ENCODE results near the gene RNF166.

The RNF166 gene

DNA sequence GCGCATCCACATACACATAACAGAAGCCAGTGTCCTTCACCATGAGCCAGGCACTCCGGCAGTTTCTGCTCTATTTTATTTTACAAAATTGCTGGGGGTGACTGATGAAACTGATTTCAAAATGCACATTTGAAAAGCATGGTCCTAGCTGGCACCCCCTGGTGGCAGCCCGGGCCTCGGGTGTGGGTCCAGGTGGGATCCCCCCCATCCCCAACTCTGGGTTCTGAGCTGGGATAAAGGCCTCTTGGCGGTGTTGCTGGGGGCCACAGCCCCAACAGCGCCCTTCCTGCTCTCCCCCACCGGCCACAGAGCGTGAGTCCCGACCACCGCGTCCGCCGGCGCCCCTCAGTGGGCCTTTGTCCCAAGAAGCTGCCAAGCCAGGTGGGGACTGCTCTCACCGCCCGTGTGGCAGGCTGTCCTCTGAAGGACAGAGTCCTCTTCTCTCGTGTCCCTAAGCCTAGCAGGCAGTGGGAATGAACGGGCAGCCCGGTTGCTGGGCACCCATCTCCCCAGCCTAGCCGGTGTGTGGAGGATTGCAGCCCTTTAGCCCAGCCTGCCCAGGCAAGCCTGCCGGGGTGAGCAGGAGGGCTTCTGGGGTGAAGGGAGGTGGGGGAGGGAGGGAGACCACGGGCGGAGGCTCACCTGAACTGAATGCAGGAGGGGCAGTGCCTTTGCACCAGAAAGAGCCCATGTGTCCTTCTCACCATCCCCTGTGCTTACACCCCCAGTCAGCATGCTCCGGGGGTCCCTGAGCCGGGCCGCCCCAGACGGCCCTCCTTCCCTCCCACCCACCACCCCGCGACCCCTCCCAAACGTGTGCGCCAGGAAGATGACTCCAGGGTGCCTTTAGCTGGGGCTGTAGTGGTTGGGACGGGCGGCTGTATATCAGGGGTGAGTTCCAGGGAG lies 20.8 kb downstream of the RNF166 start:
- no peak for ATAC-seq (ENCODE audit: insufficient read depth, low read depth)
- no peak overlapping the region for H2AFZ ChIP-seq (ENCODE audit: low read depth, low read length)

DNA sequence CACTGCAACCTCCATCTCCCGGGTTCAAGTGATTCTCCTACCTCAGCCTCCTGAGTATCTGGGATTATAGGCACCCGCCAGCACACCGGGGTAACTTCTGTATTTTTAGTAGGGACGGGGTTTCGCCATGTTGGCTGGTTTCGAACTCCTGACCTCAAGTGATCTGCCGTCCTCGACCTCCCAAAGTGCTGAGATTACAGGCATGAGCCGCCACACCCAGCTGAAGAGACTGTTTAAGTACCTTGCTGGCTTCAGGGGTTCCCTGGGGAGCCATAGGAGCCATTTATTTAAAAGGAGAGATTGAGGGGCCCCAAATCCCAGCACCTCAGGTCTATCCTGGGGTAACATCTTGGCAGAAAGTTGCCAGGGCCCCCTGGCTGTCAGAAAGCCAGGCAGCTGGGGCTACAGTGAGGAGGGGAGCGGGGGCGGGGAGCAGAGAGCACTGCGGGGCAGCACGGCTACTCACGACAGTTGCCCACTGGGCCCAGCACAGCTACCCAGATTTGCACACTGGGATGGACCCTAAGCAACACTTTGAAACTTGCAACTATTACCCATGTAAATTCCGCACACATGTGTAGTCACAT lies 21.5 kb downstream of the RNF166 start:
- Histone ChIP-seq H3K27me3 (ENCODE audit: insufficient read depth, low read length, poor library complexity) (peaks cover 20% of the 10 kb centered on the region), H3K4me1 (ENCODE audit: insufficient read depth, low read length) (peaks cover 15% of the 10 kb centered on the region), H3K9me3 (ENCODE audit: insufficient read depth, low read length, severe bottlenecking) (no peaks in the 10 kb centered on the region), H3K9ac (ENCODE audit: low read depth, low read length) (no peak overlapping the region), H4K20me1 (ENCODE audit: insufficient read depth, low read length) (peaks cover 24% of the 10 kb centered on the region), H3K4me2 (ENCODE audit: insufficient read depth, low read length) (no peak overlapping the region), H3K79me2 (ENCODE audit: insufficient read depth, low read length) (no peaks in the 10 kb centered on the region), H3K36me3 (ENCODE audit: insufficient read depth, low read length) (no peaks in the 10 kb centered on the region), H2AFZ (ENCODE audit: low read depth, low read length) (no peak overlapping the region), H3K4me3 (ENCODE audit: low read depth in 1 of 2, low read length in 2 of 2) (no peak overlapping the region), H3K27ac (ENCODE audit: low read length) (no peak overlapping the region)
- DNase-seq, result no peak
- TF ChIP-seq EZH2 (IDR thresholded peaks at IDR 0.05; ENCODE audit: borderline replicate concordance, low read depth, low read length, severe bottlenecking), result no peak
- TF ChIP-seq, protein P1, sequence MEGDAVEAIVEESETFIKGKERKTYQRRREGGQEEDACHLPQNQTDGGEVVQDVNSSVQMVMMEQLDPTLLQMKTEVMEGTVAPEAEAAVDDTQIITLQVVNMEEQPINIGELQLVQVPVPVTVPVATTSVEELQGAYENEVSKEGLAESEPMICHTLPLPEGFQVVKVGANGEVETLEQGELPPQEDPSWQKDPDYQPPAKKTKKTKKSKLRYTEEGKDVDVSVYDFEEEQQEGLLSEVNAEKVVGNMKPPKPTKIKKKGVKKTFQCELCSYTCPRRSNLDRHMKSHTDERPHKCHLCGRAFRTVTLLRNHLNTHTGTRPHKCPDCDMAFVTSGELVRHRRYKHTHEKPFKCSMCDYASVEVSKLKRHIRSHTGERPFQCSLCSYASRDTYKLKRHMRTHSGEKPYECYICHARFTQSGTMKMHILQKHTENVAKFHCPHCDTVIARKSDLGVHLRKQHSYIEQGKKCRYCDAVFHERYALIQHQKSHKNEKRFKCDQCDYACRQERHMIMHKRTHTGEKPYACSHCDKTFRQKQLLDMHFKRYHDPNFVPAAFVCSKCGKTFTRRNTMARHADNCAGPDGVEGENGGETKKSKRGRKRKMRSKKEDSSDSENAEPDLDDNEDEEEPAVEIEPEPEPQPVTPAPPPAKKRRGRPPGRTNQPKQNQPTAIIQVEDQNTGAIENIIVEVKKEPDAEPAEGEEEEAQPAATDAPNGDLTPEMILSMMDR (IDR thresholded peaks at IDR 0.05; ENCODE audit: borderline replicate concordance, extremely low read depth, low read length, poor library complexity, severe bottlenecking), result no peak
- no peak for ATAC-seq (ENCODE audit: insufficient read depth, low read depth)

More for the DNA sequence above, 20.8 kb downstream of the RNF166 start:
- Histone ChIP-seq H3K9ac (ENCODE audit: low read depth, low read length) (peak overlapping the region; percentile 30; the same call in 1 of the 2 replicates), H3K4me2 (ENCODE audit: insufficient read depth, low read length) (peak overlapping the region; percentile 68), H3K9me3 (ENCODE audit: insufficient read depth, low read length, severe bottlenecking) (no peaks in the 10 kb centered on the region), H3K4me1 (ENCODE audit: insufficient read depth, low read length) (peaks cover 15% of the 10 kb centered on the region), H3K79me2 (ENCODE audit: insufficient read depth, low read length) (no peaks in the 10 kb centered on the region), H3K27me3 (ENCODE audit: insufficient read depth, low read length, poor library complexity) (peaks cover 20% of the 10 kb centered on the region), H3K4me3 (ENCODE audit: low read depth in 1 of 2, low read length in 2 of 2) (peak overlapping the region in 1 of 2 experiments; percentile 50; a peak in 3 of 4 replicates), H3K36me3 (ENCODE audit: insufficient read depth, low read length) (no peaks in the 10 kb centered on the region), H4K20me1 (ENCODE audit: insufficient read depth, low read length) (peaks cover 24% of the 10 kb centered on the region), H3K27ac (ENCODE audit: low read length) (no peak overlapping the region)
- TF ChIP-seq, protein P1 (IDR thresholded peaks at IDR 0.05; ENCODE audit: borderline replicate concordance, extremely low read depth, low read length, poor library complexity, severe bottlenecking), result peak; percentile 59
- TF ChIP-seq EZH2 (IDR thresholded peaks at IDR 0.05; ENCODE audit: borderline replicate concordance, low read depth, low read length, severe bottlenecking), result no peak
- peak; percentile 31 for DNase-seq

DNA sequence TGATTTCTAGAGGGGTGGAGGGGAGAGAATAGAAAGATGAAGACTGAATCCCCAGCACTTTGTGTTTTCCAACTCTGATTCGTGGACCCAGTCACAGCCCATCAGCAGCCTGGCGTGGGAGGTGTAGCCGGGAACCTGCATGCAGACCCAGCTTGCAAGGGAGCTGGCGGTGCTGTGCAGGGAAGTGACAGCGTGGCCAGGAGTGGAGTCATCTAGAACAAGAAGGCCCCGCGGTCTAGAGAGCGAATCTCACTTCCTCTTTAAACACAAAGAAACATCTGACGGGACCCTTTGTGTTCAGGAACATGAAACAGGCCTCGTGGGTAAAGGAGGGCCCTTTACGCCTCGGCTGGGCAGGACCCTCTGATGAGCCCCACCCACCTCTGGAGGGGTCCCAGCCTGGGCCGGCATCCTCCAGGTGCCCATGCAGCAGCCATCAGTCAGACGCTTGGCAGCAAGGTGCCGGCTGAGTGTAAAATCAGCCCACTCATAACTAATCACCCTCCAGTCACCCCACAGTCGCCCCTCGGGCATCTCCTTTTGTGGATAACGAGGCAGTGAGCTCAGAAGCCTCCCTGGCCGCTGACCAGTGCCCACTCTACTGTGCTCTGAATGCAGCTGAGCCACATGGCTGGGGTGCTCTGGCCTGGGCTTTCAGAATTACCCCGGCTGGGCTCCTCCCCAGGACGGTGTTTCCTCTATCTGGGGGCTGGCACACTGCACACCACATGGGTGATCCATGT lies 24.3 kb downstream of the RNF166 start:
- H4K20me1 ChIP-seq (ENCODE audit: insufficient read depth, low read length), result peaks cover 27% of the 10 kb centered on the region
- no peak overlapping the region for H3K9ac ChIP-seq (ENCODE audit: low read depth, low read length)
- no peak overlapping the region for H3K4me3 ChIP-seq (ENCODE audit: low read depth in 1 of 2, low read length in 2 of 2)
- no peak for TF ChIP-seq EZH2 (IDR thresholded peaks at IDR 0.05; ENCODE audit: borderline replicate concordance, low read depth, low read length, severe bottlenecking)
- TF ChIP-seq, protein P1 (IDR thresholded peaks at IDR 0.05; ENCODE audit: borderline replicate concordance, extremely low read depth, low read length, poor library complexity, severe bottlenecking), result no peak
- peaks cover 15% of the 10 kb centered on the region for H3K4me1 ChIP-seq (ENCODE audit: insufficient read depth, low read length)
- no peaks in the 10 kb centered on the region for H3K79me2 ChIP-seq (ENCODE audit: insufficient read depth, low read length)
- H3K4me2 ChIP-seq (ENCODE audit: insufficient read depth, low read length), result no peak overlapping the region
- peaks cover 18% of the 10 kb centered on the region for H3K27me3 ChIP-seq (ENCODE audit: insufficient read depth, low read length, poor library complexity)
- no peaks in the 10 kb centered on the region for H3K36me3 ChIP-seq (ENCODE audit: insufficient read depth, low read length)
- H3K27ac ChIP-seq (ENCODE audit: low read length), result no peak overlapping the region
- ATAC-seq (ENCODE audit: insufficient read depth, low read depth) (no peak), DNase-seq (peak; percentile 31)
- H2AFZ ChIP-seq (ENCODE audit: low read depth, low read length), result no peak overlapping the region
- no peaks in the 10 kb centered on the region for H3K9me3 ChIP-seq (ENCODE audit: insufficient read depth, low read length, severe bottlenecking)

Measured in DND-41 (cell line).